DOHH2 (cell line): ENCODE measurements around the gene ANP32B.

Experiments used
- EZH2phosphoT487 ChIP-seq: fragments of 200-600 bp; sonication (generic); IDR thresholded peaks from 2 replicates; pipeline ENCODE4 v1.6.1; 2017; ENCODE audit warnings: borderline replicate concordance, mild to moderate bottlenecking, antibody characterized with exemption, low read length, moderate library complexity, mixed read lengths
- TF ChIP-seq, protein P1 (sequence below): fragments of 200-600 bp; sonication (generic); IDR thresholded peaks from one replicate; pipeline ENCODE4 v1.5.1; 2014; ENCODE audit warnings: antibody characterized with exemption, mild to moderate bottlenecking, low read depth, low read length; ENCODE audit not compliant: poor library complexity, severe bottlenecking

DNA sequence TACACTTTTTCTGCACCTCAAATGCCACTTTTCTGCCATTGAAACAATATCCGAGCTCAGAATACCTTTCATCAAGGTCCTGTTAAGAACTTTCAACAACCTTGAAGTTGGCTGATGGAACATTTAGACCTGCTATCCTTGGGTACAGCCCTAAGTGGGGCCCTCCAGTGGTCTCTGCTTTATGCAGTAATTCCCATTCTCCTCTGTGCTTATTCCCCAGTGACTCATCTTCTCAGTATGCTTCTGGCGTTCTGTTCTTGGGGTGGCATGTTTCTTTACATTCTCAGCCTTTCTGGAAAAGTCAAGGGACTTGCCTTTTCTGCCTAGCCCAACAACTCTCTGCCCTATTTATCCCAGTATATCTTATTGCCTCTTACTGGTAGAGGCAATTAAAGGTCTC, 7.1 kb downstream of the ANP32B start:
- TF ChIP-seq, protein P1, sequence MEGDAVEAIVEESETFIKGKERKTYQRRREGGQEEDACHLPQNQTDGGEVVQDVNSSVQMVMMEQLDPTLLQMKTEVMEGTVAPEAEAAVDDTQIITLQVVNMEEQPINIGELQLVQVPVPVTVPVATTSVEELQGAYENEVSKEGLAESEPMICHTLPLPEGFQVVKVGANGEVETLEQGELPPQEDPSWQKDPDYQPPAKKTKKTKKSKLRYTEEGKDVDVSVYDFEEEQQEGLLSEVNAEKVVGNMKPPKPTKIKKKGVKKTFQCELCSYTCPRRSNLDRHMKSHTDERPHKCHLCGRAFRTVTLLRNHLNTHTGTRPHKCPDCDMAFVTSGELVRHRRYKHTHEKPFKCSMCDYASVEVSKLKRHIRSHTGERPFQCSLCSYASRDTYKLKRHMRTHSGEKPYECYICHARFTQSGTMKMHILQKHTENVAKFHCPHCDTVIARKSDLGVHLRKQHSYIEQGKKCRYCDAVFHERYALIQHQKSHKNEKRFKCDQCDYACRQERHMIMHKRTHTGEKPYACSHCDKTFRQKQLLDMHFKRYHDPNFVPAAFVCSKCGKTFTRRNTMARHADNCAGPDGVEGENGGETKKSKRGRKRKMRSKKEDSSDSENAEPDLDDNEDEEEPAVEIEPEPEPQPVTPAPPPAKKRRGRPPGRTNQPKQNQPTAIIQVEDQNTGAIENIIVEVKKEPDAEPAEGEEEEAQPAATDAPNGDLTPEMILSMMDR: peak; percentile 61
- no peak for TF ChIP-seq EZH2phosphoT487
